Fibroblast of lung (primary cell): ENCODE measurements around the gene MAB21L4.

ENCODE experiments used
- EZH2 ChIP-seq: IDR thresholded peaks from 2 replicates; pipeline ENCODE4 v1.5.1; 2012; ENCODE audit warnings: low read length, control low read depth, mild to moderate bottlenecking; ENCODE audit errors: missing control alignments
- TF ChIP-seq, protein P1 (sequence below), 2 donors: IDR thresholded peaks in 1 of 2; conservative IDR thresholded peaks in 1 of 2; 1 replicate in 1 of 2; 2 replicates in 1 of 2; pipeline ENCODE4 v1.5.1; 2011 to 2012; ENCODE audit warnings: low read length in 2 of 2, control low read depth in 1 of 2, inconsistent platforms in 1 of 2, low read depth in 1 of 2, mild to moderate bottlenecking in 1 of 2

GRCh38 chr2:240894006-240894405 is 1.9 kb downstream of the MAB21L4 start:
- TF ChIP-seq, protein P1, sequence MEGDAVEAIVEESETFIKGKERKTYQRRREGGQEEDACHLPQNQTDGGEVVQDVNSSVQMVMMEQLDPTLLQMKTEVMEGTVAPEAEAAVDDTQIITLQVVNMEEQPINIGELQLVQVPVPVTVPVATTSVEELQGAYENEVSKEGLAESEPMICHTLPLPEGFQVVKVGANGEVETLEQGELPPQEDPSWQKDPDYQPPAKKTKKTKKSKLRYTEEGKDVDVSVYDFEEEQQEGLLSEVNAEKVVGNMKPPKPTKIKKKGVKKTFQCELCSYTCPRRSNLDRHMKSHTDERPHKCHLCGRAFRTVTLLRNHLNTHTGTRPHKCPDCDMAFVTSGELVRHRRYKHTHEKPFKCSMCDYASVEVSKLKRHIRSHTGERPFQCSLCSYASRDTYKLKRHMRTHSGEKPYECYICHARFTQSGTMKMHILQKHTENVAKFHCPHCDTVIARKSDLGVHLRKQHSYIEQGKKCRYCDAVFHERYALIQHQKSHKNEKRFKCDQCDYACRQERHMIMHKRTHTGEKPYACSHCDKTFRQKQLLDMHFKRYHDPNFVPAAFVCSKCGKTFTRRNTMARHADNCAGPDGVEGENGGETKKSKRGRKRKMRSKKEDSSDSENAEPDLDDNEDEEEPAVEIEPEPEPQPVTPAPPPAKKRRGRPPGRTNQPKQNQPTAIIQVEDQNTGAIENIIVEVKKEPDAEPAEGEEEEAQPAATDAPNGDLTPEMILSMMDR (conservative IDR thresholded peaks at IDR 0.05 in 1 of 2, IDR thresholded peaks at IDR 0.05 in 1 of 2; ENCODE audit: low read depth in 1 of 2, low read length in 2 of 2): no peak
- no peak for TF ChIP-seq EZH2
